Sigmoid colon (tissue), 3 donors: ENCODE results near the gene SYNDIG1.

Experiments
- CTCF ChIP-seq, 4 experiments: fragments of 450-650 bp in 3 of 4; fragments of 200-600 bp in 1 of 4; IDR thresholded peaks; one replicate each; pipeline ENCODE4 v1.5.1; 2016 to 2019; ENCODE audit warnings: antibody characterized with exemption in 4 of 4, mild to moderate bottlenecking in 3 of 4, moderate library complexity in 2 of 4
- POLR2A ChIP-seq, 2 donors: fragments of 450-650 bp; IDR thresholded peaks; one replicate each; pipeline ENCODE4 v1.6.1; 2016; ENCODE audit warnings: antibody characterized with exemption in 2 of 2, mild to moderate bottlenecking in 2 of 2, moderate library complexity in 2 of 2

- TF ChIP-seq CTCF (IDR thresholded peaks at IDR 0.05) (no peak), POLR2A (IDR thresholded peaks at IDR 0.05) (no peak)
Observed at GRCh38 chr20:24422091-24422760, 47.2 kb upstream of the SYNDIG1 start.
